SIG-M5 treated with dmso at 0.1 percent for 504 hours (cell line): ENCODE results near the gene FLNA.
"Not testable (repeated sequence)": the region's sequence is repeated elsewhere in the genome, so short reads cannot be mapped to it uniquely, and the experiment has no call there.

ENCODE experiments used
- DNase-seq: peaks from one replicate; lab custom pipeline; 2025; ENCODE audit not compliant: unreplicated experiment; lab: John Stamatoyannopoulos, UW

FLNA gene

GRCh38 chrX:154399527-154400368, 25.3 kb upstream of the FLNA start:
- DNase-seq = no peak

- peak; percentile 73 for DNase-seq
These were observed 24.5 kb upstream of the FLNA start for GRCh38 chrX:154398668-154399526.

- peak; percentile 96 for DNase-seq
These were observed 23.6 kb upstream of the FLNA start, which contains the start of gene RPL10 for GRCh38 chrX:154397888-154398667. RPL10 (plus strand) TSS chrX:154398377; CDS start chrX:154398520, 143 bp downstream.

- DNase-seq = peak; percentile 48
These were observed 22.8 kb upstream of the FLNA start for GRCh38 chrX:154396973-154397887.

- DNase-seq = not testable (repeated sequence)
These were observed 21.9 kb upstream of the FLNA start for GRCh38 chrX:154396363-154396762.

- DNase-seq = not testable (repeated sequence)
These were observed 15.6 kb upstream of the FLNA start for GRCh38 chrX:154389812-154390747.

- DNase-seq = not testable (repeated sequence)
These were observed 14.2 kb upstream of the FLNA start for GRCh38 chrX:154388649-154389048.

- not testable (repeated sequence) for DNase-seq
These were observed 13.7 kb upstream of the FLNA start for GRCh38 chrX:154388094-154388493.

GRCh38 chrX:154384284-154384892, 10.0 kb upstream of the FLNA start:
- no peak for DNase-seq

GRCh38 chrX:154383359-154384283, 9.2 kb upstream of the FLNA start:
- no peak for DNase-seq

GRCh38 chrX:154382483-154383069, 8.1 kb upstream of the FLNA start:
- DNase-seq = no peak

- DNase-seq = no peak
These were observed 6.8 kb upstream of the FLNA start for GRCh38 chrX:154381271-154381670.

- DNase-seq = no peak
These were observed 6.4 kb upstream of the FLNA start for GRCh38 chrX:154380787-154381186.

- no peak for DNase-seq
These were observed 5.7 kb upstream of the FLNA start for GRCh38 chrX:154380153-154380552.

- DNase-seq = no peak
These were observed 5.1 kb upstream of the FLNA start for GRCh38 chrX:154379569-154379951.

- DNase-seq = peak; percentile 99
These were observed 4.5 kb upstream of the FLNA start, which contains the start of gene EMD for GRCh38 chrX:154378799-154379568. EMD (plus strand) TSS chrX:154379295; CDS start chrX:154379485, 190 bp downstream.
